ENCODE data around the gene RACGAP1. TPM values are rescaled to one million over a fixed set of nuclear protein-coding genes. Genes with fewer than 3 reads are reported as not detected.

RACGAP1 gene
- total and polyA plus RNA-seq, 2 of the 4 experiments (the other 2 are of a cell fraction) = 37.9 to 110 TPM

- BruUV-seq (replicated peaks) = no TSS peak
- Histone ChIP-seq H3K9ac (ENCODE audit: low read depth, low read length) (peak overlapping the region; percentile 63; the same call in 1 of the 2 replicates), H3K9me1 (ENCODE audit: insufficient read depth, low read length) (peaks cover 4% of the 10 kb centered on the region; the same call in 1 of the 2 replicates)
- TF ChIP-seq, protein P1, sequence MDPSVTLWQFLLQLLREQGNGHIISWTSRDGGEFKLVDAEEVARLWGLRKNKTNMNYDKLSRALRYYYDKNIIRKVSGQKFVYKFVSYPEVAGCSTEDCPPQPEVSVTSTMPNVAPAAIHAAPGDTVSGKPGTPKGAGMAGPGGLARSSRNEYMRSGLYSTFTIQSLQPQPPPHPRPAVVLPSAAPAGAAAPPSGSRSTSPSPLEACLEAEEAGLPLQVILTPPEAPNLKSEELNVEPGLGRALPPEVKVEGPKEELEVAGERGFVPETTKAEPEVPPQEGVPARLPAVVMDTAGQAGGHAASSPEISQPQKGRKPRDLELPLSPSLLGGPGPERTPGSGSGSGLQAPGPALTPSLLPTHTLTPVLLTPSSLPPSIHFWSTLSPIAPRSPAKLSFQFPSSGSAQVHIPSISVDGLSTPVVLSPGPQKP (IDR thresholded peaks at IDR 0.05; ENCODE audit: borderline replicate concordance, low read depth, low read length) = no peak
- TF ChIP-seq MAZ (IDR thresholded peaks at IDR 0.05; ENCODE audit: borderline replicate concordance, low read depth, low read length) = no peak
- TF ChIP-seq RFX5 (IDR thresholded peaks at IDR 0.05; ENCODE audit: low read depth, low read length) = no peak
- peak; percentile 94 for TF ChIP-seq MAFK (IDR thresholded peaks at IDR 0.05; ENCODE audit: low read depth, low read length)
- TF ChIP-seq SMC3 (IDR thresholded peaks at IDR 0.05; ENCODE audit: low read depth, low read length) = no peak
- TF ChIP-seq CEBPB (IDR thresholded peaks at IDR 0.05; ENCODE audit: low read depth, low read length) = peak; percentile 55
- TF ChIP-seq FOS (IDR thresholded peaks at IDR 0.05; ENCODE audit: low read depth, low read length) = 0 out of 2 replicates have a peak, but pooled peaks have one; percentile 14
- no peak for TF ChIP-seq USF2 (IDR thresholded peaks at IDR 0.05; ENCODE audit: low read depth, low read length)
- TF ChIP-seq CHD1 (IDR thresholded peaks at IDR 0.05; ENCODE audit: low read depth, low read length) = no peak
- no peak for TF ChIP-seq MXI1 (IDR thresholded peaks at IDR 0.05; ENCODE audit: borderline replicate concordance, low read depth, low read length)
- no peak for TF ChIP-seq CTCF (conservative IDR thresholded peaks at IDR 0.05; ENCODE audit: low read depth, low read length)
Observed at GRCh38 chr12:50016501-50017475, 8.5 kb downstream of the RACGAP1 start.

More at GRCh38 chr12:50016501-50017475, 8.5 kb downstream of the RACGAP1 start:
- peak overlapping the region; percentile 16; the same call in 1 of the 2 replicates for H3K4ac ChIP-seq (ENCODE audit: low read depth, low read length)
- POLR2A ChIA-PET (ENCODE audit: unreplicated experiment) = interaction anchor here (1.0 kb wide), 1 partner anchor 8 kb away, joined by 5 read pairs; the partner anchor contains the start of gene RACGAP1
- peak overlapping the region; percentile 75; the same call in 1 of the 2 replicates for H3K23ac ChIP-seq (ENCODE audit: low read depth, low read length)
- intact Hi-C loops (cut with micrococcal nuclease) (no loop called here), dilution Hi-C loops (cut with HindIII; ENCODE audit: low sequenced_read_pairs, unreplicated experiment) (no loop called here), in situ Hi-C loops (cut with MboI; ENCODE audit: low sequenced_read_pairs) (no loop called here)
- H3K27ac ChIP-seq (ENCODE audit: insufficient read depth, low read length) = peak overlapping the region; percentile 66; the same call in 1 of the 2 replicates
- peak; percentile 93 for DNase-seq
- no peaks in the 10 kb centered on the region for H3K9me3 ChIP-seq (ENCODE audit: control insufficient read depth, insufficient read depth, low read length)
- peak overlapping the region; percentile 35; the same call in 1 of the 2 replicates for H3K4me3 ChIP-seq (ENCODE audit: insufficient read depth, low read depth, low read length)
- H3K14ac ChIP-seq (replicated peaks; ENCODE audit: low read depth, low read length) = peak overlapping the region; percentile 41
- H2BK5ac ChIP-seq (ENCODE audit: low read depth, low read length, poor library complexity, severe bottlenecking) = peak overlapping the region; percentile 84
- no peaks in the 10 kb centered on the region; the same call in none of the 2 replicates for H4K20me1 ChIP-seq (ENCODE audit: insufficient read depth, low read length)
- peak overlapping the region; percentile 57; the same call in 1 of the 2 replicates for H4K5ac ChIP-seq (ENCODE audit: low read depth, low read length)
- no peak overlapping the region for H3K56ac ChIP-seq (ENCODE audit: extremely low read depth, insufficient read depth, low read length)
- H2BK20ac ChIP-seq (ENCODE audit: low read depth, low read length) = 0 out of 2 replicates have a peak overlapping the region, but pooled peaks have one; percentile 17
- H2AFZ ChIP-seq (replicated peaks; ENCODE audit: low read length, poor library complexity) = peak overlapping the region; percentile 12
- H3K18ac ChIP-seq (ENCODE audit: low read depth, low read length) = peak overlapping the region; percentile 76
- 0 out of 2 replicates have a peak, but pooled peaks cover 3% of the 10 kb centered on the region for H3K36me3 ChIP-seq (ENCODE audit: control insufficient read depth, insufficient read depth, low read length)
- H3K4me1 ChIP-seq (ENCODE audit: control insufficient read depth, insufficient read depth, low read length) = peaks cover 6% of the 10 kb centered on the region
- H3K27me3 ChIP-seq (ENCODE audit: control insufficient read depth, insufficient read depth, low read length) = no peaks in the 10 kb centered on the region
- ATAC-seq (ENCODE audit: low read depth) = peak; percentile 74
- no peak overlapping the region for H2AK9ac ChIP-seq (replicated peaks; ENCODE audit: low read depth, low read length, poor library complexity)
- peak overlapping the region; percentile 12; the same call in 1 of the 2 replicates for H2BK120ac ChIP-seq (ENCODE audit: low read depth, low read length)
- WGBS, 2 experiments (ENCODE audit: extremely low coverage in 2 of 2, insufficient read length in 1 of 2) = 70% methylated on average over 3 of the region's 10 CpGs; no CpG with 5 or more reads in 1 of the 2 experiments
- H2AK5ac ChIP-seq (ENCODE audit: low read depth, low read length) = no peak overlapping the region
- H3K4me2 ChIP-seq (ENCODE audit: low read depth, low read length) = peak overlapping the region; percentile 97
- CTCF ChIA-PET = interaction anchor here (0.9 to 3.3 kb wide), 4 partner anchors 22 to 252 kb away, joined by 3 to 12 read pairs (median 3); no protein-coding TSS in a partner anchor
- H4K8ac ChIP-seq (ENCODE audit: low read depth in 2 of 2, low read length in 2 of 2) = peak overlapping the region in 1 of 2 experiments; percentile 92; a peak in 2 of 4 replicates
- H2BK15ac ChIP-seq (ENCODE audit: low read depth, low read length) = no peak overlapping the region; the same call in 2 of the 3 replicates
- no peak overlapping the region for H4K91ac ChIP-seq (ENCODE audit: insufficient read depth, low read depth, low read length)
- peaks cover 15 to 40% of the 10 kb centered on the region in 2 experiments for H3K79me1 ChIP-seq (ENCODE audit: low read depth in 1 of 2, low read length in 2 of 2)

All from IMR-90 (cell line).